SK-N-SH treated with all-trans-retinoic acid at 6 μM for 48 hours (cell line): ENCODE data around the gene PP2D1.

ENCODE experiments used
- BACH2 ChIP-seq: fragments of 250-450 bp; sonication (Bioruptor Pico); IDR thresholded peaks from 2 replicates; pipeline ENCODE4 v1.9.0; 2021; ENCODE audit warnings: mild to moderate bottlenecking, borderline replicate concordance
- CREB5 ChIP-seq: fragments of 250-450 bp; sonication (Bioruptor Pico); IDR thresholded peaks from 2 replicates; pipeline ENCODE4 v1.5.1; 2020; ENCODE audit warnings: low read depth, mild to moderate bottlenecking, moderate library complexity
- CSDC2 ChIP-seq: fragments of 250-450 bp; sonication (Bioruptor Pico); IDR thresholded peaks from 2 replicates; pipeline ENCODE4 v1.5.0; 2020; ENCODE audit warnings: mild to moderate bottlenecking, moderate library complexity
- ESRRG ChIP-seq: fragments of 250-450 bp; sonication (Bioruptor Pico); IDR thresholded peaks from 2 replicates; pipeline ENCODE4 v1.6.1; 2021; ENCODE audit warnings: mild to moderate bottlenecking
- GLIS3 ChIP-seq: fragments of 250-450 bp; sonication (Bioruptor Pico); IDR thresholded peaks from 2 replicates; pipeline ENCODE4 v1.5.0; 2020; ENCODE audit warnings: mild to moderate bottlenecking, moderate library complexity
- PPARA ChIP-seq: fragments of 250-450 bp; sonication (Bioruptor Pico); IDR thresholded peaks from 2 replicates; pipeline ENCODE4 v1.5.0; 2020; ENCODE audit warnings: mild to moderate bottlenecking, borderline replicate concordance
- RARB ChIP-seq: fragments of 250-450 bp; sonication (Bioruptor Pico); IDR thresholded peaks from 2 replicates; pipeline ENCODE4 v1.8.0; 2021; ENCODE audit warnings: mild to moderate bottlenecking, moderate library complexity
- ZNF70 ChIP-seq: fragments of 450-650 bp; formaldehyde crosslinking; IDR thresholded peaks from 2 replicates; pipeline ENCODE4 v1.5.0; 2020; ENCODE audit warnings: mild to moderate bottlenecking, moderate library complexity
- ZNF8 ChIP-seq: fragments of 450-650 bp; formaldehyde crosslinking; IDR thresholded peaks from 2 replicates; pipeline ENCODE4 v1.5.0; 2020; ENCODE audit warnings: mild to moderate bottlenecking, moderate library complexity
- TF ChIP-seq, protein P1 (sequence below): fragments of 250-450 bp; sonication (Bioruptor Pico); IDR thresholded peaks from 2 replicates; pipeline ENCODE4 v1.8.0; 2020; ENCODE audit warnings: mild to moderate bottlenecking, moderate library complexity, borderline replicate concordance

GRCh38 chr3:20023623-20024405 lies 11.8 kb upstream of the PP2D1 start:
- TF ChIP-seq GLIS3 (CRISPR knock-in tag) (no peak), CSDC2 (CRISPR knock-in tag) (no peak), CREB5 (CRISPR knock-in tag) (no peak), ZNF70 (CRISPR knock-in tag) (no peak), ZNF8 (CRISPR knock-in tag) (no peak), ESRRG (CRISPR knock-in tag) (no peak), BACH2 (CRISPR knock-in tag) (no peak), PPARA (CRISPR knock-in tag) (no peak), RARB (CRISPR knock-in tag) (no peak)
- TF ChIP-seq, protein P1, sequence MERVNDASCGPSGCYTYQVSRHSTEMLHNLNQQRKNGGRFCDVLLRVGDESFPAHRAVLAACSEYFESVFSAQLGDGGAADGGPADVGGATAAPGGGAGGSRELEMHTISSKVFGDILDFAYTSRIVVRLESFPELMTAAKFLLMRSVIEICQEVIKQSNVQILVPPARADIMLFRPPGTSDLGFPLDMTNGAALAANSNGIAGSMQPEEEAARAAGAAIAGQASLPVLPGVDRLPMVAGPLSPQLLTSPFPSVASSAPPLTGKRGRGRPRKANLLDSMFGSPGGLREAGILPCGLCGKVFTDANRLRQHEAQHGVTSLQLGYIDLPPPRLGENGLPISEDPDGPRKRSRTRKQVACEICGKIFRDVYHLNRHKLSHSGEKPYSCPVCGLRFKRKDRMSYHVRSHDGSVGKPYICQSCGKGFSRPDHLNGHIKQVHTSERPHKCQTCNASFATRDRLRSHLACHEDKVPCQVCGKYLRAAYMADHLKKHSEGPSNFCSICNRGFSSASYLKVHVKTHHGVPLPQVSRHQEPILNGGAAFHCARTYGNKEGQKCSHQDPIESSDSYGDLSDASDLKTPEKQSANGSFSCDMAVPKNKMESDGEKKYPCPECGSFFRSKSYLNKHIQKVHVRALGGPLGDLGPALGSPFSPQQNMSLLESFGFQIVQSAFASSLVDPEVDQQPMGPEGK = no peak
